ENCODE data around the gene EXT2. TPM values are rescaled to one million over a fixed set of nuclear protein-coding genes. Genes with fewer than 3 reads are reported as not detected.

The EXT2 gene
- total RNA-seq, 1 donor from 2014 or later = 30.7 TPM

DNA sequence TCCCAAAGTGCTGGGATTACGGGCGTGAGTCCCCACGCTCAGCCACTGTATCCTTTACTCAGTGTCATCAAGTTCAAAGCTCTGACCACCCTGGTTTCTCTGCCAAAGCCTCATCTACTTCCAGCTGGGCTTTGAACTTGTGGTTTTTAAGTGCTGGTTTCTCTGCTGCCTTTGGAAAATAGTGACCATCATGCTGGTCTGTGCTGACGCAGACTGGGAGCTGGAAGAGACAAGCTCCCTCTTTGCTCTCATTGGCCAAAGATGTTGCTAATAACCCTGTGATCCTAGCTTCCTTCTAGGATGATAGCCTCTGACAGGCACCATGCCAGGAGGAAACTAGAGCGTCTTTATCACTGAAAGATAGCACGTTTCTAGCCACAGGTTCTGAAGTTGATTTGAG is 152.0 kb downstream of the EXT2 start:
- intact Hi-C loops (cut with DNase I) = loop anchor here (10.0 kb wide), 1 partner anchor 103 kb away; no protein-coding TSS in a partner anchor
- ATAC-seq (no peak), DNase-seq (ENCODE audit: missing footprints) (no peak)

DNA sequence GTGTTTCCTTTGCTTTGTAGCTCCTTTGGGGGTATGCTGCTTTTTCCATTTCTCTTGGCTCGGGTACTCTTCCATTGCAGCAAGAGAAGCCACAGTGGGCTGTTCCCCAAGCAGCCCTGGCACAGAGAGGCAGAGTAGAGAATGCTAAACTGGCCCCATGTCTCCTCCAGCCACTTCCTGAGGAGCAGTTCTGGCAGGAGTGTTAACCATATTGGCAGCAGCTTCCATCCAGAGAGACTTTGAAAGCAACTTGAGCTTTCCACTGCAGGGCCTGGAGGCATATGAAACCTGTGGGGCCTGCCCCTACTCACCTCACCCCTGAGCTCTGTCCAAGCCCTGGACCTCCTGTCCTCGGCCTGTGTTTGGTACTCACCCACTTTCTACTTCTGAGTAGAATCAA is 152.6 kb downstream of the EXT2 start:
- intact Hi-C loops (cut with DNase I) = loop anchor here (10.0 kb wide), 1 partner anchor 103 kb away; no protein-coding TSS in a partner anchor

DNA sequence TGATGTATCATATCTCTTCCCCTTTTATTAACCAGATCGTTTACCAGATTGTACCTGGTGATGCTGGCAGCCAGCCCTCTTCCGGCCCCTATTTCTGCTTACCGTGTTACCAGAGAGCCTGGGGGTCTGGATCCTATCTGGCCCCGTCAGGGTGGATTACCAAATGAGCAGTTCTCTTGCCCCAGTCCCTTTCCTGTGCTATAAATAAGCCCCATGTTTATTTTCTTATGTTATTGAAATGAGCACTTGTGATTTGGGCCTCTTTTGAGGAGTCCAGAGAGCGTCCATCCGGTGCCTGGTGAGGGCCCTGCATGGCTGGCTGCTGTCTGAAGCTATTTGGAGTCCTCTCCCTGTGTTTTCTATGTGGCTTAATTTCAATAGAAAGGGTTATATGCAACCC is 154.9 kb downstream of the EXT2 start:
- intact Hi-C loops (cut with DNase I) = no loop called here
- DNase-seq (ENCODE audit: missing footprints) (no peak), ATAC-seq (no peak)

More for the DNA sequence above, 152.6 kb downstream of the EXT2 start:
- DNase-seq (ENCODE audit: missing footprints) = no peak
- peak; percentile 68 for ATAC-seq

DNA sequence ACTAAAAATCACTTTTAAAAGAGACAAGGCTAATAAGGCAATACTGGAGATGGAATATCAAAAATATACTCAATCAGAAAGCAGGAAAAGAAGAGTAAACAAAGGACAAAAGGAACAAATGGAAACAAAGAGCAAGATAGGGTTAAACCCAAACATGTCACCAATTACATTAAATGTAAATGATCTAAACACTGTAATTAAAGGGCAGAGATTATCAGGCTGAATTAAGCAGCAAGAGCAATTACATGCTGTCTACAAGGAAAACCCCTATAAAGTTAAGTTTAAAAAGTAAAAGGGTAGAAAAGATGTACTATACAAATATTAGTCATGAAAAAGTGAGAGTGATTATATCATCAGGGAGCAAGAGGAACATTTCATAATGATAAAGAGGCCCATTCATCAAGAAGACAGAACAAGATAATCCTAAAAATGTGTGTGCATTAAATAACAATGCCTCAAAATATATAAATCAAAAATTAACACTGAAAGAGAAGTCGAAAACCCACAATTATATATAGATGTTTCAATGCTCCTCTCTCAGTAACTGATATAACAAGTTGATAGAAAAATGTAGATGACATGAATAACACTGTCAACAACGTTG is 157.6 kb downstream of the EXT2 start:
- intact Hi-C loops (cut with DNase I) = no loop called here
- ATAC-seq (no peak), DNase-seq (ENCODE audit: missing footprints) (no peak)

DNA sequence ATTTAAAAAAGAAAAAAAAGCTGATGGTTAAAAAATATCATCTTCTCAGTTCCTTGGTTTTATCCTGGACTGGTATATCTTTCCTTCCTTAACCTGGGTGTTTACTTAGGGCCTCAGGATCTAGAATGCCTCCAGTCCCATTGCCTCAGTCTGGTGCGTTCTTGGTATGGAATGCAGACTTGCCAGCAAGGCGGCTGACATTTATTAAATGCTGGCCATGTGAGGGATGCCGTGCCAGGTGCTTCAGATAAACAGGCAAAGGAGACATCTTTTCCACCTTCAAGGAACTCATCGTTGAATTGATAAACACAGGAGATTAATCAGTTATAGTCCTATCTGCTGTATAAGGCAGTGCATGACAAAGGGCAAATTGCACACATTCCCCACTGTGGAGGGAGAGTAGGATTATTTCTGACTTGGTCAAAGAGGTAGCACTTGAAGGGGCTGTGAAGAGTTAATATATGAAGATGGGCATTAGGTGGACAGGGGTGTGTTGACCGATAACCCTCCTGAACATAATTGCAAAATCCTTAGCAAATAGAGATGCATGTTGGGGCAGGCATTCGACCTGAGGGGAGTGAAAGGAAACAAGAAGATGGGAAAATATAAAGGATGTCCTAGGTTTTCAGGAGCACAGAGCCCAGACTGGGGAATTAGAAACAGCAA is 160.1 kb downstream of the EXT2 start:
- no peak for DNase-seq (ENCODE audit: missing footprints)
- ATAC-seq = no peak
- intact Hi-C loops (cut with DNase I) = no loop called here

DNA sequence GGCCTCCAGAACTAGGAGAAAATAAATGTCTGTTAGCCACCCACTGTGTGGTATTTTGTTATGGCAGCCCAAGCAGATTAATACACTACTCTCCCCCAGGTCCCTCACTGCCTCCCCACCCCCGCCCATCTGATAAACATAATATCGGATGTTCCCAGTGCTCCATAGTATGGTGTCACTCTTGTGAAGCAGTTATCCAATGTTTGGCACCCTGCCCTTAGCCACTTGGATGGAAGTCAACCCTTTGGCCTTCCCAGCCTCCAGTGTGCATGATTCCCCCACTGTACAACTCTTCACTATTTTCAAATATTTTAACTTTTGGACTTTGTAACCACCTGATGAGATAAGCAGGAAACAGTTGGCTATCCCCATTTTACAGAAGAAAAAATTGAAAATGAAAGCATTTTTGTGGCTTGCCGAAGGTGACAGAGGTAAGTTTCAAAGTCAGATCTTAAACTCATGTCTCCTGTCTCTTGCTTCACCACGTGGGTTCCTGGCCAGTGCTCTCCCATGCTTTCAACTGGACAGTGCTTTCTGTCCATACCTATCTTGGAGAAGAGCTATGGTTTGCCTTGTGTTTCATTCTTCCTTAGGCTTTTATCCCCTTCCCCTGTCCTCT is 161.3 kb downstream of the EXT2 start:
- peak; percentile 37 for ATAC-seq
- DNase-seq (ENCODE audit: missing footprints) = no peak
- intact Hi-C loops (cut with DNase I) = no loop called here

DNA sequence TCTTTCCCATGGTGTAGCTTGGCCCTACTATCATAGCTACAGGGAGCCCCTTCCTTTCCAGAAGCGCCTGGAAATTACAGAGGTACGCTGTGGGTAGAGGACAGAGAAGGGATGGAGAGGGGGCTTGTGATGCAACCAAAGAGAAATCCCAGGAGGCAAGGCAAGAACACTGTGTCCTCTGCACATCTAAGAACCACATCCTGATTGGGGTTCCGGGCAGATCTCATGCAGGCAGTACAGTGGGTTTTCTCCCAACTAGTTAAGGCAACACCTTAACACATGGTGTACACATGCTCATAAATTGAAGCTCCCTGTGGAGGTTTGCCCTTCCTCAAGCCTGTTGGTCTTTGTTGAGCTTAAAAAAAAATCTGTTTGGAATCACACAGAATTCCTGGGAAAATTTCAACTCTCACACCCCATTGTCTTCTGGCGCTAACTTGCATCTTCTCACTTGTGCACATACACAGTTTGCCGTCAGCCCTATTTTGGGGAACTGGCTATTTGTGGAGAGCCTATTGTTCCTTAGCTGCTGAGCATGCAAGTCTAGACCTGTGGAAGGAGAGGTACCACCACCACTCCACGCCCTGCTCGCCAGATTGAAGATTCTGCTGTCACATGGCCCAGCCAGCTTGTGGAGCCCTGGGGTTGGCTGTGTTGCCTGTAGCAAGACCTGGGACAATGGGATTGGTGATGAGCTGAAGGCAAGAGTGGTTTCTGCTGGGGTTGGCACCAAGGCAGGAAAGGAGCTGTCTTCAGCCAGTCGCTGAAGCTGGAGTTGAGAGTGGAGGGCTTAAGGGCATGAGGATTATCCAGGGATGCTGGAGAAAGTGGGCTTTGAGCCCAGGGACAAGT is 162.1 kb downstream of the EXT2 start:
- DNase-seq (ENCODE audit: missing footprints) = no peak
- intact Hi-C loops (cut with DNase I) = no loop called here
- ATAC-seq = peak; percentile 27

DNA sequence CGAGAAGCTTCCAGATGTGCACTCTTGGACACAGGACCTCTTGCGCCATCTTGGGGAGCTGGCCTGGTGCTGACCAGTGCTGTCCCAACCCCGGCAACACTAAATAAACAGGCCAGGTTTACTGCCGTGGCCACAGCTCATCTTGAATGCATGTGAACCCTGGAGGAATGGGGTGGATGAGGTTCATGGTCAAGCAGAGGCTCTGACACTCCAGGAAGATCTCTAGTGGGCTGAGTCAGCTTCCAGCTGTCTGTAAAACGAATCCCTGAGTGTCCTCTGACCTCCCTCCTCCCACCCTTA is 162.7 kb downstream of the EXT2 start:
- DNase-seq (ENCODE audit: missing footprints) (no peak), ATAC-seq (no peak)
- intact Hi-C loops (cut with DNase I) = no loop called here

DNA sequence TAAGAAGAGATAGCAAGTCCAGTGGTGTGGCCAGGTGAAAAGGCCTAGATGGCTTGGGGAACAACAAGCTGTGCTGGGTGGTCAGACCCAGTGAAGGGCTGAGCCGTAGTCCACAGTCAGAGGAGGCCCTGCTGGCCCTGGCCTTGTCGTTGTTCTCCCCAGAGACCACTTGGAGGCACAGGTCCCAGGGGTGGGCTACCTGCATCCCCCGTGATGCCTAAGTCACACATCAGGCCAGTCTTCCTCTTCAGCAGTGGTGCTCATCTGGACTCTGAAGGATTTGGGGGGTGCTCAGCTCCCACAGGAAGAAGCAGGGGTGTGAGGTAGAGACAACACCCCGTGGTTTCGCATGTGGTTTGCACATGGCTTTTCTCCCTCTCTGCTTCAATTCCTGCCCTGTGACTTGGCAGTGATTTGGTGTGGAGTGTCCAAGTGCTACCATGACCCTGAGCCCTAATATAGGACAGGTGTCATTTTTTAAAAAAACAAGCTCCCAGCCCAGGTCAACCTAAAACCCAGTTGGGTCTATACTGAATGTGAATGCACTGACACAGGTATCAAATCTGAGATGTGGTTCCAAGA is 163.5 kb downstream of the EXT2 start:
- ATAC-seq = no peak
- intact Hi-C loops (cut with DNase I) = no loop called here
- no peak for DNase-seq (ENCODE audit: missing footprints)

DNA sequence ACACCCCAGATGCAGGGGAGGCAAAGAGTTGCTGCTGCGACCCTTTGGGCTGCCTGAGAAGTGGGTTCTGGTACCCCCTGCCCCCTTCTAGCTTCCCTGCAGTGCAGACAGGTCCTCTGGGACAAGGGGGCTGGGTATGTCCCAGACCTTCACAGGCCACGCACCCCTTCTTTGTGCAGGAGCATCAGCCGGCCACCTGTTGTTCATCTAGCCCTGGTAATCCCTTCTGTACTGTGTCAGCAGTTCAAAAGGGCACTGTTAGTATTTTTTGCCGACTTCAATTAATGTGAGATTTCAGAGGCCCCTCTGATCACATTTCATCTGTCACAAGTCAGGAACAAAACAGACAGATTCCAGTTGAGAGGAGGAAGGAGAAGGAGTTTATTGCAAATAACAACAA is 164.6 kb downstream of the EXT2 start:
- DNase-seq (ENCODE audit: missing footprints) (no peak), ATAC-seq (no peak)
- intact Hi-C loops (cut with DNase I) = no loop called here

DNA sequence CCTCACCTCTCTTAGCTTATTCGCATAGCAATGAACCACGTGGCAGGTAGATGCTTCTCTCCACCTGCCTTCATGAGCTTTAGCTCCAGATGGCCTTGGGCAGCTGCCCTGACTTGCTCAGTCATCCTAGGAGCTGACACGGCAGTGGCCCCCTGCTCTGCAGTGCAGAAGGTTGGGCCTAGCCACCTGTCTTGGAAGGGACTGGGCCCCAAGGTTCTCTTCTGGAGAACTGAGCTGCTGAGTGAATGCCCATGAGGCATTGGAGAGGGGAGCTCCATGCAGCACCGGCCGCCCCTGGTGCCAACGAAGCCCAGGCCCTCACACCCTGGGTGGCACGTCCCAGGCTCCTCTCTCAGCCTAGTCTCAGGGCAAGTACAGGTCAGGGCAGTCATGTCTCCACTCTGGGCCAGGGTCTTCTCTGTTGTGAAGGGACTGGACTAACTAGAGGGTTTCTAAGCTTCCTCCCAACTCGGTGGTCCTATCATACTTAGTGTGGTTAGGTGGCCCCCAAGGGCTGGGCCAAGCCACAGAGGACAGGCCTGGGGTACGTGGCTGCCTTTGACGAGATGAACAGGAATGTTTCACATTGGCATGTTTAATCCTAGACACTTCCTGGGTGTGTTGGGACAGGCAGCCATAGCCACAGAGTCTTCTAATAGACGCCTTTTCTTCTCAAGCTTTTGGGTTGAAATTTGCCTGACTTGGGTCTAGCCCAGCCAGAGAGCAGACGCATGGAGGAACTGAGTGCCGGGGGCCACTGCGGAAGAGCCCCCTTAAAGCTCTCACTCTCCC is 166.5 kb downstream of the EXT2 start:
- no peak for DNase-seq (ENCODE audit: missing footprints)
- no peak for ATAC-seq

DNA sequence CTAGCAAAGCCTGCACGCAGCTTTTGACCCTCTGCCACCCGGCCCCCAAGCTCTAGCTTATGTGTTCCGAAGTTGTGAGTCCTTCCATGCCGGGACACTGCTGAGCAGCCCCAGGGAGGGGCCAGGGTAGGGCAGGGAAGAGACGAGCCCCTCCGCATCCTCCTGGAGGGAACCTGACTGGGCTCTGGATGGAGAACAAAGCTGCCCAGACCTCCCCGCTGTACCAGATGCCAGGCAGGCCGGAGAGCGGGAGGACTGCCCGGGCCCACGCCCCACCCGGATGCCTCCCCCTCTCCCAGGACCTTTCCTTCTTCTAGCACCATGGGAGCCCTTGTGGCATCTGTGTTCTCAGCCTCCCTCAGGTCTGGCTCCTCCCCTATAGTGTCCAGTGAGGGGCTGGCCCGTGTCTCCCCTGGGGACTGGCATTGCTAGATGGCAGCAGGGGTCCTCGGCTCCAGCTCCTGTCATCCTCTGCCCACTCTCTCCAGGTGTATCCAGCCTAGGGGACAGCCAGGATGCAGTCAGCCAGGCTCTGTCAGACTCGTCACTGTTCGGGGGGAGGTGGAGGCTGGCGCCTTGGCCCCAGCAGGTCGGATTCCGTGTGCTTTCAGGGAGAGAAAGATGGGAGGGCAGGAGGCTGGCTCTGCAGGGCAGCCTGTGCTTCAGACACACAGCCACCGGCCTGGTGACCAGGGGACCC is 168.4 kb downstream of the EXT2 start:
- ATAC-seq (no peak), DNase-seq (ENCODE audit: missing footprints) (no peak)
- intact Hi-C loops (cut with DNase I) = no loop called here

More for the DNA sequence above, 166.5 kb downstream of the EXT2 start:
- intact Hi-C loops (cut with DNase I) = no loop called here

DNA sequence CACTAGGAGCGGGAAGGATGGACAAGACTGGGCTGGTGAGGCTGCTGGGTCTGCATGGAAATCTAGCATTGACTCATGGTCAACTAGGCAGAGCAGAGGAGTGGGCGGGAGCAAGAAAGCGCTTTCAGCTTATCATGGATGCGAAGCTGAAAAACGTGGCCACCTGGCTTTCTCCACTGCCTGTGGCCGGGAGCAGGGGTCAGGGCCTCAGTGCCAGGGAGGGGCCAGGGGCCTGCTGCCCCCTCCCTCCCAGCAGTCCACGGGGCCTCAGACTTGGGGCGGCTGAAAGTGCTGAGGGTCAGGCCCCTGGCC is 168.9 kb downstream of the EXT2 start:
- no peak for DNase-seq (ENCODE audit: missing footprints)
- intact Hi-C loops (cut with DNase I) = no loop called here
- no peak for ATAC-seq

DNA sequence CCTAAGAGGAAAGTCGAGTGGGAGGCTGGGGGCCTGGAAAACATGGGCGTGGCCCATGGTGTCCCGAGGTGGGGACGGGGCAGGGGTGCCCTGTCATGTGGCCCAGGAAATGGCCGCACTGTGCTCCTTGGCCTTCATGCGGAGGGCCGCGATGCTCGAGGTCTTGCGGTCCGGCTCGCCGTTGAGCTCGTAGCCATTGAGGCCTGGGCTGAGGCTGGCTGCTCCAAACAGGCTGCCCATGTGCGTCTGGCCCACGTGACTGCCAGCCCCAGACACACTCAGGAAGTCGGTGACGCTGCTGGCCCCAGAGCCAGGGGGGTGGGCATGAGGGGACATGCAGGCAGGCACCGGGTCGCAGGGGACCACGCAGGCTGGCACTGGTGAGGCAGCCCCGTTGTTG is 169.3 kb downstream of the EXT2 start:
- intact Hi-C loops (cut with DNase I) = no loop called here
- ATAC-seq (no peak), DNase-seq (ENCODE audit: missing footprints) (no peak)

DNA sequence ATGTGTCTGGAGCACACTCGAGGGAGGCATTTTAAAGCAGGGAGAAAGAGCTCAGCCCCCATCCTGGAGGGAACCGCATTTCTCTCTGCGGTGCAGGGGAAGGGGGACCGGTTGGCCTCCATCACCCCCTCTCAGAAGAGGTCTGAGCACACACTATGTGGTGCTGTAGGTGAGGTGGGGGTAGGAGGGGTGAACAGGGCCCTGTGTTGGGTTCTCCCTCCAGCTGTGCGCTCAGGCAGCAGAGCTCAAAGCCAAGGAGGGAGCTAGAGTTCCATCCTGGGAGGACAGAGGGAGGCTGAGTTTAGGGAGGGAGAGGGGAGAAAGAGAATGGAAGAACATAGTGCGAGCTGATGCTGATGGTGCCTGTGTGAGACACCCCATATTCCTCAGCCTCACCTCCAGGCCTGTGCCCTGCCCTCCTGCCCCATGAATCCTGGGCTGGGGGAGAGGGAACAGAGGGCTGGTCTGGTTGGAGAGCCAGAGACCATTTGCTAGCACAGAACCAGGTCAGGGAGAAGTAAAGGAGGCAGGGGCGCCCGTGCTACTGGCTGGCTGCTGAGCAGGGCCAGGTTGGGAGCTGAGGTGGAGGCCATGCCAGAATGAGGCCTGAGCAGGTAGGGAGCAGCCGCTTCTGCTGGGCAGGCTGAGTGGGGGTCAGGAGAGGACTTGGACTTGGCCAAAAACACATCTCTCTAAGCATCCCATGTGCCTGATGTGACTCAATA is 170.7 kb downstream of the EXT2 start:
- ATAC-seq = no peak
- DNase-seq (ENCODE audit: missing footprints) = no peak
- intact Hi-C loops (cut with DNase I) = no loop called here

DNA sequence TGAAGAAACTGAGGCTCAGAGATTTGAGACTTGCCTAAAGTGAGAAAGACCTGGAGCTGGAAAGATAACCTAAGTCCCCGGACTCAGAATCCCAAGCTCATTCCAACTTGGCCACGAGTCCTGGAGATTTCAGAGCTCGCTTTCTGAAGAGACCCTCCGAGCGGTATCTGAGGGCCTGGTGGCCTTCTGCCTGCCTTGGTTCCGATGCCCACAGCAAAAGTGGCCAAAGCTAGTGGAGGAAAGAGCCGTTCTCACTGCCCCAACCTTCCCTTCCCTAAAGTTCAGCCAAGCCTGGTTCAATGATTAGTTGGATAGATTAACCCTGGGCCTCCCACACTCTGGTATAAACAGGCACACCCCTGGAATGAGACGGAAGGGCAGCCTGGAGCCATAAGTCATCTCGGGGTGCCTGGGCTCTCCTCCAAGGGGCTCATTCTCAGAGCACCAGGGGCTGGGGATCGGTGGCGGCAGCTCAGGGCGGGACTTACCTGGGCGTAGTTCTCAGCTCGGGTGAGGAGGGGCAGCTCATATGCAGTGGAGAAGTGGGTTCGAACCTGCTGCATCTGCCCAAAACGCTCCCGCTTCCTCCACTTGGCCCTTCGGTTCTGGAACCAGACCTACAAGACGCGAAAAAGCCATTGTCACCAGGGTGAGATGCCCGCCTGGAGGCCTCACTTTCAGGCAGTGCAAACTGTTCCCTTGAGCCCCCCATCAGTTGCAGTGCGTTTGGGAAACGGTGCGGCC is 171.7 kb downstream of the EXT2 start:
- no peak for DNase-seq (ENCODE audit: missing footprints)
- no peak for ATAC-seq
- intact Hi-C loops (cut with DNase I) = no loop called here
